ENCODE data around the gene PDLIM3.
"Not testable (repeated sequence)": the region's sequence is repeated elsewhere in the genome, so short reads cannot be mapped to it uniquely, and the experiment has no call there.

Gene PDLIM3

DNA sequence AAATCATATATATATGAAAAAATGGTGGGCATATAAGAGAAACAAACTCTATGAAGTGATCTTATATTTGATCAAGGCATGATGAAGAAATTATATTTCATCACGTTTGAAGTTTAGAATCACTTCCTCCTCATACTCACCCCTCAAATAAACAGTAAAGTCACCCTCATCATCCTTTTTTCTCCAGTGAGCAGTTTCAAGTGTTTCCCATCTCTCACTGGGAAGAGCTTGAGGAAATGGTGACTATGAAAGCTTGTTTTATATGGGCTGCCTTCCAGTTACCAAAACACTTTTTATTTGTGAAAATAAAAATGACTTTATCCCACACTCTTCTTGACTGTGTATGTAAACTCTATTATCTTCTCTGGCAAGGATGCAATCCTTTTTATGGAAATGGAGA lies 16.8 kb downstream of the PDLIM3 start:
- DNase-seq (ENCODE audit: low read depth) = no peak

- DNase-seq (ENCODE audit: low read depth) = no peak
Observed at GRCh38 chr4:185518069-185518468, 17.2 kb downstream of the PDLIM3 start.

DNA sequence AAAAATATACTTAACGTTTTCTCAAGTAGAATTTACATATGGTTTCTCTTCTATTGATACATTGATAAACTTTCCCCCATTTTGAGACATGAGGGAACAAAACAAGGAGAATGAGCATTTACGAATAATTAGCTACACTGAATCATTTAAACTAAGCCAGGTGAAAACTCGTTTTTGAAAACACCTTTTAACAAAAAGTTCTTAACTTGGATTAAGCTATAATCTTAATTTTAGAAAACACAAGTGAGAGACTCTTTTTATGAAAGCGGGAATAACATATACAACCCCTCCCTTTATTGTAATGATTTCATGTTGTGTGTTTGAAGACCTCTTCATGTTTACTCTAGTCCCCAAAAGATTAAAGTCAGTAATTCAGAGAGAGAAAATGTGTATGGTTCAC lies 20.1 kb downstream of the PDLIM3 start:
- DNase-seq (ENCODE audit: low read depth) = no peak

GRCh38 chr4:185514182-185514697 lies 21.1 kb downstream of the PDLIM3 start:
- no peak for DNase-seq (ENCODE audit: low read depth)

DNA sequence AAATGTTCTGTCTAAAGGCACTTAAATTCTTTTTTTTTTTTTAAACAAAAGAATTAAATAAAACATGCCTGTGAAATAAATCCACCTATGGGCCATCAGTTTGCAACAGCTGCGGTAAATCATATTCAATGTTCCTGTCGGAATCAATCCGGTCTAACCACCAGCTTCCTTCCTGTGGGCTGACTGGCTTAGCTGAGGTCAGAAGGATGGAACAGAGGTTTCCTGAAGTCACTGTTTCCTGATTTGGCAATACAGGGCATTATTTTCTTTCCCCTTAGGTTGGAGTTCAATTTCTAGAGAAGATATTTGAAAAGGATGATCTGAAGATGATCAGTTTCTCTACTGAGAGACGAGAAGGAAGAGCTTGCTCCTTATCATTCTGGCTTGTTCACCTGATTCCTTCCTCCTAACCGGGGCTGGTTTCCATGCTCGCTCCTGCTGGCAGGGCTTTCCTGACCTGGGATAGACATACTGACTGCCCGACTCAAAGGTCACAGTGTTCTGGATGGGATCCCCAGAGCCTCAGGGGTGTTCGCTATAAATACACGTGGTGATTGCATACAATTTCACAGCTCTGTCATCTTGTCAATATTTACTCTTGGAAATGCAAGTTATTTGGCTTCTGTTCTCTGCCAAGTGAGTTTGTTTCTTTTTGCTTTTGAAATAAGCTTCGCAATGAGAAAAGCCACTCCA lies 21.7 kb downstream of the PDLIM3 start:
- no peak for DNase-seq (ENCODE audit: low read depth)

DNA sequence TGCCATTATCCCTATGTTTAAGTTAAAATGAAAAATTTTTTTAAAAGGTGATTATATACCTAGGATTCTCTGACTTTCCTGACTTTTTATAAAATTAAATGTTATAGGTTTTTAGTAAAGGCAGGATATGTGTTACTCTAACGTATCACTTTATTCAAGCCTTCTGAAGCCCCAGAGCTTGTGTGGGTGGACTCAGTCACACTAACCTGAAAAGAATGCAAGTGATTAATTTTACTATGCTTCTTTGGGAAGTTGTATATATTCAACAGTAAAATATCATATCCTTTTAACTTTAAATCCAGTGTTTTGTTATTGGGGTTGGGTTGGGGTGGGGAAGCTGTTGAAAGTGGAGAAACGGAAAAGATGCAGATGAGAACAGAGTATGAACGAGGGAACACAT lies 22.8 kb downstream of the PDLIM3 start:
- DNase-seq (ENCODE audit: low read depth) = no peak

- not testable (repeated sequence) for DNase-seq (ENCODE audit: low read depth)
Observed at GRCh38 chr4:185511243-185511642, 24.1 kb downstream of the PDLIM3 start.

DNA sequence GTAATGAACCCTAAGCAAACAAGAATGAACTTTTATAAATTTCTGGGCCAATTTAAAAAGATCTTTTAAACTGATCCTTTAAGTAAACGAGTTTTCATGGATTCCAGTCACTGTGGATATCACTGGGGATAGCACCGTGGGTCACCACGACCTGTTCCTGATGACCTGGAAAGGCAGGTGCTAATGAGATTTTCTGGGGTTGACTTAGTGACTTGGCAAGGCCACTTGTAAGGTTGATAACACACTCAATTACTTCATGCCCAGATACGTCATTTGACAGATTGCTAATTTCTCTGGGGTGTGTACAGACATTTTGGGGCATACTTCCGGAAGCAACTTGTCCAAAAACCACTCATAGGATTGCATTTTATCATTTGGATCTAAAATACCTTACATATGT lies 24.5 kb downstream of the PDLIM3 start:
- DNase-seq (ENCODE audit: low read depth) = no peak

GRCh38 chr4:185508181-185508580 lies 27.1 kb downstream of the PDLIM3 start:
- no peak for DNase-seq (ENCODE audit: low read depth)

- DNase-seq (ENCODE audit: low read depth) = no peak
Observed at GRCh38 chr4:185506422-185506821, 28.9 kb downstream of the PDLIM3 start.

DNA sequence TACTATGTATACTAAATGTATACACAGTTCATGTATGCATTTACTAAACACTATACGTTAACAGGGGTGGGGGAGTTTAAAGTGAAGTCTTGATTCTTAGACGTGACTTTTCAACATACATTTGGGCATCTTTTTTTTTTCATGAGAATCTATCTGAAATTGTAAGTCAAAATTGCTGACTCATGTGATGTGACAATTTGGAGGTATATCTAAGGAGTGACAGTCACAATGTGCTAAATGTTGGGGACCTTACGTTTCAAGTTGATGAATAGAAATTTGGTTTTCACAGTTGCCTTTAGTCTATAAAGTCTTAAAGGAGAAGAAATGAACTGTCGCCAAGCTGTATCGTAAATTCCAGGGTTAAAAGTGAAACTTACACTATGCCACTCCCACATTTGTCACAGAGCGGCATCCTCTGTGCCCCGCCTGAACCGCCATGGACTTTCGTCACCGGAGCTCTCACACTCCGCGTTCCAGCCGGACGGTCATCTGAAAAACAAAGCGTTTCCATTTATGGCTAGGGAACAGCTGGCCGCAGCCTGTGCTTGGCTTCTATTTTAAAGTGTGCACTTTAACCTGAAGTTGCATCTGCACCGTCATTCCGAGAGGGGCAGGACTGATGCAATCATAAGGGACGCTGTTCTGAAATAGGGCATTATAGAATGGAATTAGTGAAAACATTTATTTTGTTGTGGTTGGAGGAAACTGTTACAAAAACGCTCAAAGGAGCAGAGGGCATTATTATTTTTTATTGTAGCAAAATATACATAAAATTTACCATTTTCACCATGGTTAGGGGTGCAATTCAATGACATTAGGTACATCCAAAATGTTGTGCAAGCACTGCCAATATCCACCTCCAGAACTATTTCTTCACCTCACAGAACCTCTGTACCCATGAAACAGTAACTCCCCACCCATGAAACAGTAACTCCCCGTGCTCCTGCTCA lies 30.9 kb downstream of the PDLIM3 start:
- no peak for DNase-seq (ENCODE audit: low read depth)

GRCh38 chr4:185502386-185502785 lies 32.9 kb downstream of the PDLIM3 start:
- no peak for DNase-seq (ENCODE audit: low read depth)

- no peak for DNase-seq (ENCODE audit: low read depth)
Observed at GRCh38 chr4:185500576-185500975, 34.7 kb downstream of the PDLIM3 start.

GRCh38 chr4:185500035-185500434 lies 35.3 kb downstream of the PDLIM3 start:
- no peak for DNase-seq (ENCODE audit: low read depth)

DNA sequence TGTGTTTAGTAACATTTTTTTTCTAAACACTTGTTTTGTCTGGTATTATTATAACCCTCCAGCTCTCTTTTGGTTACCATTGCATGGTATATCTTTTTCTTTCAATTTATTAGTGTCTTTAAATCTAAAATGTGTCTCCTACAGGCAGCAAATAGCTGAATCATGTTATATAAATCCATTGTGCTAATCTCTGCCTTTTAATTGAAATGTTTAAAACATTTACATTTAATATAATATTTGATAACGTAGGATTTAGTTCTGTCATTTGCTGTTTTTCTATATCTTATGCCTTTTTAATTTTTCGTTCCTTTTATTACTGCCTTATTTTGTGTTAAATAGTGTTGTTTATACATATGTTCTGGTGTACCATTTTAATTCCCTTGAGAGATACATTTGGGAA lies 46.7 kb downstream of the PDLIM3 start:
- DNase-seq (ENCODE audit: low read depth) = no peak

GRCh38 chr4:185481401-185481800 lies 53.9 kb downstream of the PDLIM3 start:
- no peak for DNase-seq (ENCODE audit: low read depth)

- DNase-seq (ENCODE audit: low read depth) = no peak
Observed at GRCh38 chr4:185480016-185480732, 55.1 kb downstream of the PDLIM3 start.

DNA sequence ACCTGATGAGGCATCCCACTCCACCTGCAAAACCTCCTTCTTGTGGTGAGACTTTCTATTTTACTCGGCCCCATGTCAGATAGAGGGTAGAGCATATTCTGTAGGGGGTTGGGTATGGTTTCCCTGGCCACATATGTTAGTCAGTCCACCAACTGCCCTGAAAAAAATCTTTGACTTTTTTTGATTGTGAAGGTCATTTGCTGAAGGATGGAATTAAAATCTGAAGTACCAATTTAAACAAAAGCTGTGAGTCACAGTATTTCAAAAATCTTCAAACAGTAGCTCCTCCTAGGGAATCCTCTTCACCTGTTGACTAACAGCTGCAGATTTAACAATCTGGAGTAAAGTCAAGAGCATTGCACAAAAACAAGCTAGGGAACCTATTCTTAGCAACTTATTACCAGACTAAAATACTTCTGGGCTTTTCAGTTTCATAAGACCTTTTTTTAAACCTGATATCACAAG lies 55.8 kb downstream of the PDLIM3 start:
- no peak for DNase-seq (ENCODE audit: low read depth)

DNA sequence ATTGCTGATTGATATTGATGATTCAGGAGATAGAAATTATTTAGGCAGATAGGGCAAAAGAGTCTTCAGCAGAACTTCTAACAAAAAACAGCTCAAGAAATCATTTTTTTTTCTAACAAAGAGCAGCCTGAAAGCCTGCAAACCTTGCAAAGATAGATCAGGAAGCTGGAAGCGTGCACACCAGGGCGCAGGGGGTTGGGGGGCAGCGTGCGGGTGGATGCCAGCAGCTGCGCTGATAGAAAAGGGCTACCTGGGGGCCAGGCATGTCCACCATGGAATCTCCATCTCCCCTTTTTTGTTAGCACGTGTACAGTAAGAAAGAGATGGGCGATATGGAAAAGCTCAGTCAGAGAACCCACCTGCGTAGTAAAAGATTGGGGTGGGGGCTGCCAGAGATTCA lies 62.1 kb downstream of the PDLIM3 start:
- DNase-seq (ENCODE audit: low read depth) = no peak

DNA sequence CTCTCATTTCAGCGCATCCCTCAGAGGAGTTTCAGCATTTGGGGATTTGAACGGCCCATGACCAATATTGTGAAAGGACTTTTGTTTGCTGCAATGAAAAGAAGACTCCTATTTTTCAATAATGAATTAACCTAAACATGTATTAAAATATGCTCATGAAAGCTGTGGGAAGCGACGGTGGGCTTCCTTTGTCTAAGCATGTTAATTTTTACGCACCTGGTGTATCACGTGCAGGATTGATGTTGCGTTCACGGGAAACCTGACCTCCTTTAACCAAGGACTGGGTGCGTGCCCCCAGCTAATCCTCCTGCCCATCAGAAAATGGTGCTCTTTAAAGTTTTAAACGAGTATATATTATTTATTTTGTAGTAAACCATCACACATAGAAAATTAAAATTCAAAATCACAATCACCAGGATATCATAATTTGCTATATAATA lies 63.2 kb downstream of the PDLIM3 start:
- no peak for DNase-seq (ENCODE audit: low read depth)

DNA sequence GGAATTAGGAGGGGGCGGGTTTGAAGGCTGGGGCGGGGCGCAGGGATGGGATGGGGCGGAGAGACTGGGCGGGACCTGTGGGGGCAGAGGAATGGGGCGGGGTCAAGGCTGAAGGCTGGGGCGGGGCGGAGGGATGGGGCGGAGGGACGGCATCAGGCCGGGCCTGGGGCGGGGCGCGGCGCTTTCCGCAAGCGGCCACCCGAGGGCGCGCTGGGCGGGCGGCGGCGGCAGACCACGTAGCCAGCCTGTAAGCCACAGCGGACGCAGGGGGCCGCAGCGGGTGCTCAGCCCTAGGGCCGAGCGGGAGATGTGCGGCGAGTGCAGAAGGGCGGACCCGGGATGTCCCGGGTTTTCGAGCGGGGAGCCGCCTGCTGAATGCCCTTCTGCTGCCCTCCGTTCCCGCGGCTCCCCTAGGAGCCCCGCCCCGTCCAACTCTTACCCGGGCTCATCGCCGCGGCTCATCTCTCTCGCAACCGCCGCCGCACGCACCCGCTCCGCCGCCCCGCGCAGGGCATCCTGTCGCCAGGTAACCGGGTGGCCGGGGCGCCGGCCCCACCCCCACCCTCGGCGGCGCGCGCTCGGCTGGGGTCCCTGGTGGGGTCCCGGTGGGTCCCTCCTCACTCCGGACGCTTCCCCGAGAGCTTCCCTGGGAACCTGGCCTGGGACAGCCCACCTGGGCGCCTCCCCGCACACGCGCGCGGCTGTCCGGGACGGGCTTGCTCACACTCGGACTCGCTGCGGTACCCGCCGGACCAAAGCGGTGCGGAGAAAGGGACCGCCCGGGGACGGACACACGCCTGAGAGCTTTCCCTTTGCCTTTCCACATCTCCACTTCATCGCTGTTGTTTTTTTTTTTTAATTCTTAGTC lies 63.8 kb downstream of the PDLIM3 start, which contains the start of gene CCDC110:
CCDC110 (minus strand) TSS at position 499 of the 868 bp plus-strand sequence; CDS start at position 449, 50 bp downstream.
- peak; percentile 29 for DNase-seq (ENCODE audit: low read depth)
